ENCODE measurements around the gene RAP1GDS1.

RAP1GDS1 gene, protein sequence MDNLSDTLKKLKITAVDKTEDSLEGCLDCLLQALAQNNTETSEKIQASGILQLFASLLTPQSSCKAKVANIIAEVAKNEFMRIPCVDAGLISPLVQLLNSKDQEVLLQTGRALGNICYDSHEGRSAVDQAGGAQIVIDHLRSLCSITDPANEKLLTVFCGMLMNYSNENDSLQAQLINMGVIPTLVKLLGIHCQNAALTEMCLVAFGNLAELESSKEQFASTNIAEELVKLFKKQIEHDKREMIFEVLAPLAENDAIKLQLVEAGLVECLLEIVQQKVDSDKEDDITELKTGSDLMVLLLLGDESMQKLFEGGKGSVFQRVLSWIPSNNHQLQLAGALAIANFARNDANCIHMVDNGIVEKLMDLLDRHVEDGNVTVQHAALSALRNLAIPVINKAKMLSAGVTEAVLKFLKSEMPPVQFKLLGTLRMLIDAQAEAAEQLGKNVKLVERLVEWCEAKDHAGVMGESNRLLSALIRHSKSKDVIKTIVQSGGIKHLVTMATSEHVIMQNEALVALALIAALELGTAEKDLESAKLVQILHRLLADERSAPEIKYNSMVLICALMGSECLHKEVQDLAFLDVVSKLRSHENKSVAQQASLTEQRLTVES

DNA sequence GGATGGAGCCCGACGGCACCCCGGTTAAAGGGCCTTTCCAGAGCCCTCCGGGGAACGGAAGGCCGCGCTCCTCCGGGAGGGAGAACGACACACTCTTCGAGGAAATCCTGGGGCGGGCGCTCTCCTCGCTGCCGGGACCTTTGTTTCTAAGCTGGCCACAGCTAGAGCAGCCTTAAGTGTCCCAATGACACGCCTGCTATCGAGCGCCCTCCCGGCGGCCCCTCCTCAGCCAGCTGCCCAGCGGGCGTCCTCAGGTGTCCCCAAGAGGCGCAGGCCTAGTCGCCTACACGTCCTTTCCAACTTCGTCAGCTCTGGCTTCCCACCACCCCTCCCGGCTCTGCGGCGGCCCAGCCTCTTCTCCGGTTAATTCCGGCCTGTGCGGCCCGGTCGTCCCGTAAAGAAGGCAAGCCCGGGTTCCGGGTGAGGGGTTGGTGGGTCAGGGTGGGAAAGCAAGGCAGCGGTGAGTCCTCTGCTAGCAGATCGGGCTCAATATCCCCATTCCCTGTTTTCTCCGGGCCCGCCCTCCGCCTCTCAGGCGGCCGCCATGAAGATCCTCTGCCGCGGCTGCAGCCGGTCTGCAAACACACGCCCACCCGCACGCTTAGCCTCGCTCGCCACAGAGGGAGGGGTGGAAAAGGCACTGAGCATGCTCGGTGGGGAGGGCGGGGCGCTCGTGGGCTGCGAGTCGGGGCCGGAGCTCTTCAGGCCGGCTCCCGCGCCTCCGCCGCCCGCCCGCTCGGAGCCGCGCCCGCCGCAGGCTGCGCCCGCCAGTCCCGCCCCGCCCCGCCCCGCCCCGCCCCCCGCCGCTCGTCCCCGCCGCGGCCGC lies at the start of gene RAP1GDS1:
Gene RAP1GDS1 (plus strand): TSS at position 806 of the 826 bp plus-strand sequence. CDS start 182 bp downstream, outside the sequence.
- peak; percentile 98 for DNase-seq (ENCODE audit: low read depth)
- peak within 1 kb of the TSS; percentile 86 for H3K4me3 ChIP-seq (ENCODE audit: low read depth, low read length)
- TF ChIP-seq, protein P1, sequence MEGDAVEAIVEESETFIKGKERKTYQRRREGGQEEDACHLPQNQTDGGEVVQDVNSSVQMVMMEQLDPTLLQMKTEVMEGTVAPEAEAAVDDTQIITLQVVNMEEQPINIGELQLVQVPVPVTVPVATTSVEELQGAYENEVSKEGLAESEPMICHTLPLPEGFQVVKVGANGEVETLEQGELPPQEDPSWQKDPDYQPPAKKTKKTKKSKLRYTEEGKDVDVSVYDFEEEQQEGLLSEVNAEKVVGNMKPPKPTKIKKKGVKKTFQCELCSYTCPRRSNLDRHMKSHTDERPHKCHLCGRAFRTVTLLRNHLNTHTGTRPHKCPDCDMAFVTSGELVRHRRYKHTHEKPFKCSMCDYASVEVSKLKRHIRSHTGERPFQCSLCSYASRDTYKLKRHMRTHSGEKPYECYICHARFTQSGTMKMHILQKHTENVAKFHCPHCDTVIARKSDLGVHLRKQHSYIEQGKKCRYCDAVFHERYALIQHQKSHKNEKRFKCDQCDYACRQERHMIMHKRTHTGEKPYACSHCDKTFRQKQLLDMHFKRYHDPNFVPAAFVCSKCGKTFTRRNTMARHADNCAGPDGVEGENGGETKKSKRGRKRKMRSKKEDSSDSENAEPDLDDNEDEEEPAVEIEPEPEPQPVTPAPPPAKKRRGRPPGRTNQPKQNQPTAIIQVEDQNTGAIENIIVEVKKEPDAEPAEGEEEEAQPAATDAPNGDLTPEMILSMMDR (IDR thresholded peaks at IDR 0.05; ENCODE audit: insufficient read depth, low read depth, low read length, missing control alignments): no peak

DNA sequence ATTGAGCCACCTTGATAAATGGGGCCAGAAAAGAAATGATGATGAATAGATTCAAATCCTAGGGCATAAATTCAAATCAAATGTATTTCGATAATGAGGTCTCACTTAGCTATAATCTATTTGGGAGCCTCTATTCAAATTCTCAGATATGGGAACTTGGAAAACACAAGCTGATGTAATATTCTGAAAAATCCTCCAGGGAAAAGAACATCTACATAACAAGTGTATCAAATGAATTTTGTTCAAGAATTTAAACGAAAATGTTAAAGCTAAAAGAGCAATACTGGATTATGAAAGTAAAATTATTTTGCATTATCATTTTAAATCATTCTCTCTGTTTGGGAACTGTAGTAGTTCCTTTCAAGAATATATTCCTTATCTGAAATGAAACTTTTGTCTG lies 38.9 kb upstream of the RAP1GDS1 start:
- no peak overlapping the region for H3K4me3 ChIP-seq (ENCODE audit: low read depth, low read length)
- TF ChIP-seq, protein P1 (IDR thresholded peaks at IDR 0.05; ENCODE audit: insufficient read depth, low read depth, low read length, missing control alignments): no peak
- DNase-seq (ENCODE audit: low read depth): no peak

DNA sequence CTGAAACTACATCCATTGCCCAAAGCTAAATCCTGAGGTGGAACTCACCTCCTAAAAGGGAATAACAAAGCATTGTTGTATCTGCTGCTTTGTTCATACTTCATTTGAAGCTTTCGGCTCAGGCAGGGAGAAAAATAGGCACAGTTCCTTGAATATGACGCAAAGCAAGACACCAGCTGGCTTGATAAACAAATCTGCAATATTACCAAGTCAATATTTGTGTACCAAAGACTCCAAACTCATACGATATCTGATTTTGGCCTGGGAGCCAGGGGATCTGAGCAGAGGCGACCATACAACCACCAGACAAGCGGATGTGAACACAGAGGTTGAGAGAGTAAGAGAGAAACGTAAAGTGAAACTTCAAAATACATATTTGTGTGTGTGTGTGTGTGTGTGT lies 34.8 kb upstream of the RAP1GDS1 start:
- no peak overlapping the region for H3K4me3 ChIP-seq (ENCODE audit: low read depth, low read length)
- DNase-seq (ENCODE audit: low read depth): no peak
- TF ChIP-seq, protein P1 (IDR thresholded peaks at IDR 0.05; ENCODE audit: insufficient read depth, low read depth, low read length, missing control alignments): no peak

DNA sequence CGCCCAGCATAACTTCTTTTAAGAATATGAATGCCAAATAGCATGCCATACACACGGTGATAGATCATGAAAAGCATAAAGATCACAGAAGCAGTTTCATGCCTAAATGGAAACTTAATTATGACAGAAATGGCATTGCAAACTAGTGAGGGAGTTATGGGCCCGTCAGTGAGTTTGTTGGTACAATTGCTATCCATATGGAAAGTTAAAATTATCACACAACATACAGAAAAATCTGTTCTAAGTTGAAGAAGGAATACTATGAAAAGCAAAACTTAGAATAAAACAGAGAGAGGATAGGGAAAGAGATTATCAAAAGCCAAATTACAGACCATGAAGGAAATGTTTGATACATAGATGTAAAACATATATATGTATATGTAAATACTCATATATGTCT lies 30.2 kb upstream of the RAP1GDS1 start:
- no peak for DNase-seq (ENCODE audit: low read depth)
- TF ChIP-seq, protein P1 (IDR thresholded peaks at IDR 0.05; ENCODE audit: insufficient read depth, low read depth, low read length, missing control alignments): no peak
- no peak overlapping the region for H3K4me3 ChIP-seq (ENCODE audit: low read depth, low read length)

DNA sequence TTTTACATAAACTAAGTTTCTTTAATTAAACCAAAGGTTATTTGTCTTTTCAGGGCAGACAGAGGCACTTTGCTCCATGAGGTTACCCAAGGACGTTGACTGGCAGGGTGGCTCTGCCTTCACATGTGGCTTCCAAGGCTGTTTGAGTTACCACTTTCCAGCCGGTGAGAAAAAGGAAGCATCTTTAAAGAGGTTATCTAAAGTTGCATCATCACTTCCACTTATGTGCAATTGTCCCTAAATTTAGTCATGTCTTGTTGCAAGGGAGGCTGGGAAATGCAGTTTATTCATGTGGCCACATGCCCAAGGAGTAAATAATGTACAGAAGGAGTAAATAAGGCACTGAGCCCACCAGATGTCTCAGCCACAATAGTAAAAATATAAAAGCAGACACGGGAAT lies 29.0 kb upstream of the RAP1GDS1 start:
- DNase-seq (ENCODE audit: low read depth): no peak
- no peak overlapping the region for H3K4me3 ChIP-seq (ENCODE audit: low read depth, low read length)
- TF ChIP-seq, protein P1 (IDR thresholded peaks at IDR 0.05; ENCODE audit: insufficient read depth, low read depth, low read length, missing control alignments): no peak

DNA sequence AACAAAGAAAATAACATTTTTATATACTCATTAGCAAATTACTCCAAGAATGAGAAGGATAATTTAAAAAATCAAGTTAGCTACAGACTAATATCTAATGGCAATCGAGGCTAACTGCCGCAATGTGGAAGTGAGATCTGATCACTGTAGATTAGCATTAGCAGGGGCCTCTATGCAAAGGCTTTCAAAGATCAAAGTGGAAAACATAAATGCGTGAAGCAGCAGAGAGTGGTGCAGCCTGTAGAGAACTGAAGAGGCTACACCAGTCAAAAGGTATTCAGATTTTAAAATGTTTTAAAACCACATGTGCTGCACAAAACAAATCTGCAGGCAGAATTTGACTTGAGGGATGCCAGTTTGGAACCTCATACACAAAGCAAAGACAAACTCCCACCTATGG lies 24.0 kb upstream of the RAP1GDS1 start:
- TF ChIP-seq, protein P1 (IDR thresholded peaks at IDR 0.05; ENCODE audit: insufficient read depth, low read depth, low read length, missing control alignments): no peak
- H3K4me3 ChIP-seq (ENCODE audit: low read depth, low read length): no peak overlapping the region
- no peak for DNase-seq (ENCODE audit: low read depth)

All from GM12865 (cell line).